ENCODE data around the gene IDE.
"Not testable (repeated sequence)": the region's sequence is repeated elsewhere in the genome, so short reads cannot be mapped to it uniquely, and the experiment has no call there.

Gene IDE

GRCh38 chr10:92413519-92413918 is 160.4 kb downstream of the IDE start:
- DNase-seq, result no peak

DNA sequence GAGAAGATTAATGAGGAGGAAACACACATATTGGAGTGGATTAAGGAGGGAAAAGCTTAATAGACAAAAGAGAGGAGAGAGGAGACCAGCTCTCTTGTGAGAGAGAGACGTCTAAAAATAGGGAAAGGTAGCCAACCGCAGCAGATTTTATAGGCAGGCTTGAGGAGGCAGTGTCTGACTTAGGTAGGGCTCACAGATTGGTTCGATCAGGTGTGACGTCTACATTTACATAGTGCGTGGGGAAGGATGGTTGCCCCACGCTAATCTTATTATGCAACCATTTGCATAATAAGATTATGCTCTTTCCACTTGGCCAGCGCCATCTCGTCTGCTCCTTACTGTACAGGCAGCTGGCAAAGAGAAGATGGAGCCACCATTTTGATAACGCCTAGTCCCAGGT is 160.9 kb downstream of the IDE start:
- no peak for DNase-seq

DNA sequence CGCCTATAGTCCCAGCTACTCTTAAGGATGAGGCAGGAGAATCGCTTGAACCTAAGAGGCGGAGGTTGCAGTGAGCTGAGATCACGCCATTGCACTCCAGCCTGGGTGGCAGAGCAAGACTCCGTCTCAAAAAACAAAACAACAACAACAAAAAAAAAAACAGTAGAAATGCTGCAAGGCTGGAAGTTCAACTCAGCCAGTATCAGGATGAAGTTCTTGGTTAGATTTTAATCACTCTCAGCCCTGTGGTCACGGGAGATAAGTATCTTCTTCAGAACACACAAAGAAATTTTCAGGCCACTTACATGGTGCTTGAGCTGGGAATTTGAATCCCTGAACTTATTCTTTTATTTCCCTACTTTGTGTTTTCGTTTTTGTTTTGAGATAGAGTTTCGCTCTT is 162.5 kb downstream of the IDE start:
- DNase-seq, result no peak

DNA sequence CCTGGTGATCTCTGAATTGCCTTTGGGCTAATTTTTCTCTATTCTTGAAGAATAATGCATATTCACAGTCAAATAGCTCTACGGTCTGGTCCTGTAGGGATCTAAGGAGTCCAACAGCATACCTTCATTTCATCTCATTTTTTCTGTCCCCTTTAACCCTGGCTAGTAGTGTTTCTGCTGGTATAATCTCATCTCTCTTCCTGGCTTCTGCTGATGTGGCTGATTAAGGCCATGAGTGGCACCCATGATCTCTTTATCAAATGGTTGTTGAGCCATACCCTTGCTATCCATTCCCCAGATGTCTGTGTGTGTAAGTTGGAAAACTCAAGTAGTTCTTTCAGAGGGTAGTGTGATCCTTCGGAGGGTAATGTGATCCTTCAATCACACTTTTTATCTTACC is 163.4 kb downstream of the IDE start:
- DNase-seq, result no peak

- no peak for DNase-seq
Measured at GRCh38 chr10:92408017-92408361, 165.9 kb downstream of the IDE start.

DNA sequence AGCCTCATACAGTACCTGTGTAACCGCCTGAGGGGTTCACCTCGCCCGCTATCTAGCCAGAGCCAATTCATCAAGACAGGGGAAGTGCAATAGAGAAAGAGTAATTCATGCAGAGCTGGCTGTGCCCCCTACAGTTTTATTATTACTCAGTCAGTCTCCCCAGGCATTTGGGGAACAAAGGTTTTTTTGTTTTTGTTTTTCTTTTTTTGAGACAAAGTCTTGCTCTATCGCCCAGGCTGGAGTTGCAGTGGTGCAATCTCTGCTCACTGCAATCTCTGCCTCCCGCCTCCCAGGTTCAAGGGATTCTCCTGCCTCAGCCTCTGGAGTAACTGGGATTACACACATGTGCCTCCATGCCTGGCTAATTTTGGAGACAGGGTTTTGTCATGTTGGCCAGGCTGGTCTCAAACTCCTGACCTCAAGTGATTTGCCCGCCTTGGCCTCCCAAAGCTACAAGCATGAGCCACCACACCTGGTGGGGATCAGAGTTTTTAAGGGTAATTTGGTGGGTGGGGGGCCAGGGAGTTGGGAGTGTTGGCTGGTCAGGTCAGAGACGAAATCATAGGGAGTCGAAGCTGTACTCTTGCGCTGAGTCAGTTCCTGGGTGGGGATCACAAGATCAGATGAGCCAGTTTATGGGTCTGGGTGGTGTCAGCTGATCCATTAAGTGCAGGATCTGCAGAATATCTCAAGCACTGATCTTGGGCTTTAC is 166.4 kb downstream of the IDE start:
- no peak for DNase-seq

DNA sequence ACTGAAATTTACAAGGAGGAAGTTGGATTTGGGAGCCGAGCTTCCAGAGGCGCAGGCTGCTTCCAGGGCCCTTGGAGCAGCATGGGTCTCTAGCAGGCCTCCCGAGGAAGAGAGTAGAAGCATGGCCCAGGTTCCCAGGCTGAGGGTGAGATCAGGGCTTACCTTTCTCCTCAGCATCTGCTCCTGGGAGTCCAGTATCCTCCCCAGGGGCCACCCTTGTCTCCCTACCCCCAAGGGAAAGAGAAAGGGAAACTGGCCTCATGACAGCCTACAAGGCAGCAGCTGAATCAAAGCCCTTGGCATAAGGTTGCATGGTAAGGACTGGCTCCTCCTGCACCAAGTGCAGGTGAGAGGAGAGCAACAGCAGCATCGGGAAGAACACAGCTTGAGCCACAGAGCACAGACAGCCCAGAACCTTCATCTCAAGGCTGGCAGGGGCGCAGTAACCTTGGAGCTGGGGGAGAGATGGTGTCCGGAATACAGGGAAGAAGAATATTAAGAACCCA is 168.4 kb downstream of the IDE start:
- DNase-seq, result no peak

GRCh38 chr10:92404612-92405418 is 169.1 kb downstream of the IDE start:
- no peak for DNase-seq

GRCh38 chr10:92402234-92402633 is 171.7 kb downstream of the IDE start:
- not testable (repeated sequence) for DNase-seq

Data from activated gamma-delta T cell (primary cell).